IPS-18c (cell line): ENCODE measurements around the gene SFRP4.

Experiments used
- H3K4me3 ChIP-seq: 2 replicates; pipeline ENCODE4 v1.7.0; 2013; ENCODE audit warnings: low read depth, mild to moderate bottlenecking, low read length, moderate library complexity; ENCODE audit not compliant: insufficient read depth
- H3K9me3 ChIP-seq: one replicate; pipeline ENCODE4 v1.6.1; 2013; ENCODE audit warnings: mild to moderate bottlenecking, low read length, moderate library complexity; ENCODE audit not compliant: control insufficient read depth, insufficient read depth

SFRP4 gene

GRCh38 chr7:37930226-37930948, 13.8 kb upstream of the SFRP4 start:
- Histone ChIP-seq H3K4me3 (no peak overlapping the region), H3K9me3 (no peaks in the 10 kb centered on the region)

DNA sequence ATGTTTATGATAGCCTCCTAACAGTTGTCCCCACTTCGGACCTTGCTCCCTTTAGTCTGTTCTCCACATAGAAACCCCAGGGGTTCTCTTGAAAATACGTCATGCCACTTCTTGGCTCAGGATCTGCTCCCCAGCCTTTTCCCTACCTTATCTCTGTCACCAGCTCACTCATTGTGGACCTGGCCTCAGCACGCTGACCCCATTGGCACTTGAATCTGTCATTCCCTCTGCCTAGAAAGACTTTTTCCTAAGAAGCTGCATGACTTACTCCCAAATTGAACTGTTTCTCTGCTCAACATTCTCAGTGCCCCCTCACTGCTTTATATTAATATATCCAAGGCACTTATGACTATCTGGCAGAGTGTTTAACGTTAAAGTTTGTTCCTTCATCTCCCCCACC, 12.3 kb upstream of the SFRP4 start:
- no peaks in the 10 kb centered on the region for H3K9me3 ChIP-seq

DNA sequence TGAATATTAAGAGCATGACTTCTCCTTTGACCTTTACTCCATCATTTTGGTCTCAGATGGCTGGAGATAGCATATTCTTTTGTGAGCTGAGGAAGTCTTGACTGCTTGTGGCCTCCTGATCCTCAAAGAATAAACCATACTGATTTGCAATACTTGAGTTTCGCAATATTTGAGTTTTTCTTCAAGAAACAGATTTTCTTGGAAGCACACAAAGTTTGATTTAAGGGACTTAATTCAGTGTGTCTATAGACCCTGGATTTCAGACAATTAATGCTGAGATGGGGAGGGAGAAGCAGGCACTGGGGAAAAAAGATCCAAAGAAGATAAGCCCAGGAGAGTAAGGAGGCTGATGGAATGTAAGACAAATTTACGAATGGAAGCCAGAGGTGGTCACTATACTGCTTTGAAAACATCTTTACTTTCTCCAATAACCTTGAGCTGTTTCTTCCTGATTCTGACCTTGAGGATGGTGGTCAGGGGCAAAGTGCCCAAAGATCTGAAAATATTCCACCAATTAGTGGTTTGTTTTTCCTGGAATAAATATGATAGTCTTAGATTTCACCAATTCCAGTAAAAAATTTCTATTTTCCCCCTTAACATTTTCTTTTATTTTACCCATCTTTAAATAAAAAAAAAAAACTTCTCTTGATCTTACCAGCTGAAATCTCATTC, 11.3 kb upstream of the SFRP4 start:
- no peaks in the 10 kb centered on the region for H3K9me3 ChIP-seq

More for the DNA sequence above, 12.3 kb upstream of the SFRP4 start:
- H3K4me3 ChIP-seq: no peak overlapping the region

GRCh38 chr7:37925620-37926019, 9.0 kb upstream of the SFRP4 start:
- Histone ChIP-seq H3K9me3 (no peaks in the 10 kb centered on the region), H3K4me3 (no peak overlapping the region)

More for the DNA sequence above, 11.3 kb upstream of the SFRP4 start:
- no peak overlapping the region for H3K4me3 ChIP-seq

- Histone ChIP-seq H3K4me3 (no peak overlapping the region), H3K9me3 (no peaks in the 10 kb centered on the region)
Observed at GRCh38 chr7:37924491-37925041, 7.9 kb upstream of the SFRP4 start.

GRCh38 chr7:37923996-37924395, 7.4 kb upstream of the SFRP4 start:
- Histone ChIP-seq H3K4me3 (no peak overlapping the region), H3K9me3 (no peaks in the 10 kb centered on the region)

DNA sequence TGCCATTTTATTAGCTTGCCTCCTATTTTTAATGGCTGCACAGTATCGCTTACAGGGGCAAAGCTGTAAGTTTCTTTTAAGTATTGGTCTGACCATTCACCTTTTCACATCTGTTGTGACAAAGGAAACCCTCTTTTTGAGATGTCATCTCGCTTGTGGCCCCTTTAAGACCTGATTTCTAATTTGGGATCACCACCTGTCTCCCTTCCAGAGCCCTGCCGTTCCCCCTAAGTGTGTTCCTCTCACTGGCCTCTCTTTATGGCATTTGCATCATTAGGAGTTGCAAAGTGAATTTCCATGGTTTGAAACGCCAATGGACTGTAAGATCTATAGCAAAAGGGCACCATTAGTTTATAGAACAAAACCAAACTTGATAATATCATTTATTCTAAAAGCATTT, 5.3 kb upstream of the SFRP4 start:
- H3K4me3 ChIP-seq: no peak overlapping the region
- no peaks in the 10 kb centered on the region for H3K9me3 ChIP-seq

DNA sequence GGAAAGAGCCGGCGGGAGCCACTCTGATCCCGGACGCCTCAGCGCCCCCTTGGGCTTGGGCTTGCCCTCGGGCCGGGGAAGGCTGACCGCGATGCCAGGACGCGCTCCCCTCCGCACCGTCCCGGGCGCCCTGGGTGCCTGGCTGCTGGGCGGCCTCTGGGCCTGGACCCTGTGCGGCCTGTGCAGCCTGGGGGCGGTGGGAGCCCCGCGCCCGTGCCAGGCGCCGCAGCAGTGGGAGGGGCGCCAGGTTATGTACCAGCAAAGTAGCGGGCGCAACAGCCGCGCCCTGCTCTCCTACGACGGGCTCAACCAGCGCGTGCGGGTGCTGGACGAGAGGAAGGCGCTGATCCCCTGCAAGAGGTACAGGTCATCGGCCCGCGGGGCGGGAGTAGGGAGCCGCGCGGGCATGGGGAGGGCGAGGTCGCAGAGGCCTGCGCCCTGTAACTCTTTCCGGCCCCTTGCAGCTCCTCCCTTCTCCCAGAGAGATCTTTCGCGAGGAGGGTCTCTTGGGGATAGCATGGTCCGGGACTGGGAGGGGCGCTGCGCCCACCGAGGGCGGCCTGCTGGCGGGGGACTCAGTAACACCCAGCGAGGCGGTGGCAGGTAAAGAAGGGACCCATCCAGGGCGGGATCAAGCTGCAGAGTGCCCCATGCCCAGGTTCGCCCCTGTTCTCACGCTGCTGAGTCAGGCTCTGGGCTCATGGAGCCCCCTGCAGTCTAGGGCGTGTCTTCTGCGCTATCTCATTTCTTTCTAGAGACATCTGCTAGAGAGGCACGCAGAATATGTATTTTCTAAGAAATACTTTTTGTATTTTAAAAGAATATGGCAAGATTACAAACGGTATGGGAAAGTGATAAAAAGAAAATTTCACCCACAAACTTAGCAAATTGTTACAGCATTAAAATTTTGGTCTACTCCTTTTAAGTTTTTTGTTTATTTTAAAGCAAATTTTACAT, 4.5 kb upstream of the SFRP4 start:
- H3K9me3 ChIP-seq: no peaks in the 10 kb centered on the region
- H3K4me3 ChIP-seq: peak overlapping the region; percentile 76

DNA sequence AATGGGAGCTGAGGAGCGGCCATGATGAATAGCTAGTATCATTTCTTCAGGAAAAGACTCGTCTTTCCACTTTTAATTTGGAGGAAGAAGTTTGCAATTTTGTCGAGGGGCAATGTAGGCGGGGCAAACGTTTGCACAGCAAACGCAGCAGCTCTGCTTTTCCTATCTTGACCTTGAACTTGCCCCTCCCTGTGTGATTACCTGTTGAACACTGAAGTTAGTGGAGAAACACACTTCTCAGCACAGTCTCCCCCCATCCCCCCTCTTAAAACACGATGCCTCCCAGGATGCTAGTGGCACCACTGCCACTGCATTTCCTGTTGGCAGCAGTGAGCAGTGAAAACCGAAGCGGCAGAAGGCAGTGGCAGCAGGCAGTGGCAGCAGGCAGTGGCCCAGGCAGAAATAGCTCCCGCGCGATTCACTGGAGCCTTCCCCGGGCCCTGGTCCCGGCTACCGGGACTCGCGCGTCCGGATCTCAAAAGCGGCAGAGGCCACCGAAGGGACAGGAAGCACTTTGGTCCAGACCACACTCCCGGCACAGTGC, 3.8 kb upstream of the SFRP4 start, which contains the start of gene EPDR1:
Gene EPDR1 (plus strand): TSS at position 336 of the 544 bp plus-strand sequence. CDS start 300 bp downstream, outside the sequence.
- Histone ChIP-seq H3K4me3 (peak within 1 kb of the TSS; percentile 76), H3K9me3 (no peaks in the 10 kb centered on the region)

GRCh38 chr7:37918526-37918925, 1.9 kb upstream of the SFRP4 start:
- H3K9me3 ChIP-seq: no peaks in the 10 kb centered on the region

DNA sequence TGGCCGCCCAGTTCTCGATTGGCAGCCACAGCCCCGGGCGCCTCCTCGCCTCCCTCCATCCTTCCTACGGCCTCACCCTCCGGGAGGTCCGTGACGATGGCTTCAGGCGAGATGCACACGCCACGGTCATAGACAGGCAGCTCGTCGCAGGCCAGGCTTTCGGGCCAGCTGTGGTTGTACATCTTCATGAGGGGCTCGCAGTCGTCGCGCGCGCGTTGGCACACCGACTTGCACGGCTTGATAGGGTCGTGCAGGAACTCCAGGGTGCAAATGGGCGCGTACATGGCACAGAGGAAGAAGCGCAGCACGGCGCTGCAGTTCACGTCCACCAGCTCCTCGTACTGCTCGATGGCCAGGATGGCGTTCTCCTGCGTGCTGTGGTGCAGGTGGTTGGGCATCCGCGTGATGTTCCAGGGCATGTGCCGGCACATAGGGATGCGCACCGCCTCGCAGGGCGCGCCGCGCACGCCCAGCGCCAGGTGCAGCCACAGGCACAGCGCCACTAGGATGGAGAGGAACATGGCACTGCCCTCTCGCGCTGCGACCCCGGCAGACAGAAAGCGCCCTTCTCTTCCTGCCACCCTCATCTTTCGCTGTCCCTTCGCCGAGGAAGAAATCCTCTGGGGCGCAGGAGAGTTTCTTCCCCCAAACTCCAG, 472 bp downstream of the SFRP4 start:
- H3K4me3 ChIP-seq: peak overlapping the region; percentile 61
- no peaks in the 10 kb centered on the region for H3K9me3 ChIP-seq

More at GRCh38 chr7:37918526-37918925, 1.9 kb upstream of the SFRP4 start:
- no peak overlapping the region for H3K4me3 ChIP-seq

DNA sequence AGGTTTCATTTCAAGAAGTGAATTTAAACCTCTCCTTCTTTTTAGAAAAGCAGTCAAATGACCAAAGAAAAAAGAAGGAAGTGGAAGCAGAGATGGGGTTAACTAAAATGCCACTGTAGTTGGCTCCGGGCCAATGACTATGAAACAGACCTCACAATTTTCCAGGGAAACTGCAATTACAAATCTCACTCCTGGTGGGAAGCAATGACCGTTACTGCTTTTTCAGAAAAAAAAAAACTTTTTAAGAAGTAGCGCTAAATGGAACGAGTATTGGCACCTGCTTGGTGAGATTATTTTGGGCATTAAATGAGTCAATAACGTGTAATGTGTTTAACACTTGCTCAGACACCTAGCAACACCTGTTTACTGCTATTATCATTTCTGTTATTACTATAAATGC, 1.2 kb downstream of the SFRP4 start:
- no peak overlapping the region for H3K4me3 ChIP-seq
- H3K9me3 ChIP-seq: no peaks in the 10 kb centered on the region

- H3K9me3 ChIP-seq: no peaks in the 10 kb centered on the region
- no peak overlapping the region for H3K4me3 ChIP-seq
Observed at GRCh38 chr7:37912756-37913155, 3.9 kb downstream of the SFRP4 start.

DNA sequence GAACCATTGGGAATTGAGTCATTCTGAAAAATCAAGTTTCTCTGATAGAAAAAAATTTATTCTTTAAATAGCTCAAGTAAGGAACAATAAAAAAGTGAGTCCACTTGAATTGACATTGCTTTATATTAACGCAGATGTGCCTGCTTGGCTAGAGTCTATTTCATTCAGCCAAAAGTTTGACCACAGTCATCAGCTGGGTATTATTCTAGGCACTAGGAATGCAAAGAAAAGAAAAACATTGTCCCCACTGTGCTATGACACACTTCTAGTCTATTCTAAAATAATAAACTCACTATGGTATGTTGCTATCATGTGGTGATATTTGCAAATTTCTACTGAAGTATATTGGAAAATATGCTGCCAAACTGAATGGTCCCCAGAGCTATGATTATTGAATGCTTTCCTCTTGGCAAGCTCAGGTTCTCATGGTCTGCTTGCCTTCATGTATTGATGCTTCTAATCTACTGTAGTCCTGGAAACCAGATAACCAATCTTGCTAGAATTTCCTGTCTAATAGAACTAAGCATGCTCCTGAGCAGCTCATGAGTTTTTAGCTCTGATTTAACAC, 8.3 kb downstream of the SFRP4 start:
- Histone ChIP-seq H3K9me3 (no peaks in the 10 kb centered on the region), H3K4me3 (no peak overlapping the region)

GRCh38 chr7:37901890-37902524, 14.6 kb downstream of the SFRP4 start:
- no peak overlapping the region for H3K4me3 ChIP-seq
- H3K9me3 ChIP-seq: no peaks in the 10 kb centered on the region
